Lung (tissue), 12 donors: Measurements from ENCODE around the gene THSD7A. TPM values are rescaled to one million over a fixed set of nuclear protein-coding genes. Genes with fewer than 3 reads are reported as not detected.
A peak's percentile ranks its signal among the peaks of the same experiment; 100 is the strongest.

Experiments used
- ATAC-seq: fragments of 200-7000 bp; cut with Tn5 transposase; one replicate; pipeline ENCODE4 v1.9.1; 2020; ENCODE audit warnings: moderate number of reproducible peaks; ENCODE audit not compliant: insufficient read depth, low FRiP score
- DNase-seq, 3 donors: peaks; one replicate each; pipeline ENCODE4 v3.0.0-alpha.2; 2013 to 2017
- H3K27ac ChIP-seq, 2 donors: one replicate each; pipeline ENCODE4 v1.5.1; 2013; ENCODE audit warnings: mild to moderate bottlenecking in 2 of 2, moderate library complexity in 2 of 2, control low read depth in 1 of 2, inconsistent platforms in 1 of 2, low read depth in 1 of 2, low read length in 1 of 2
- H3K27me3 ChIP-seq, 3 donors: one replicate each; pipeline ENCODE4 v1.5.1; 2013; ENCODE audit warnings: low read length in 2 of 3; ENCODE audit not compliant: control insufficient read depth in 3 of 3, insufficient read depth in 3 of 3
- H3K36me3 ChIP-seq, 4 donors: one replicate each; pipeline ENCODE4 v1.5.1; 2013; ENCODE audit warnings: low read length in 4 of 4, mild to moderate bottlenecking in 1 of 4, moderate library complexity in 1 of 4; ENCODE audit not compliant: control insufficient read depth in 4 of 4, insufficient read depth in 4 of 4
- H3K4me1 ChIP-seq, 5 donors: one replicate each; pipeline ENCODE4 v1.5.1; 2013; ENCODE audit warnings: low read length in 5 of 5, mild to moderate bottlenecking in 2 of 5, moderate library complexity in 1 of 5; ENCODE audit not compliant: control insufficient read depth in 5 of 5, insufficient read depth in 5 of 5
- H3K4me3 ChIP-seq: one replicate; pipeline ENCODE4 v1.5.1; 2013; ENCODE audit warnings: mild to moderate bottlenecking, control low read depth, moderate library complexity
- H3K9ac ChIP-seq, 2 donors: one replicate each; pipeline ENCODE4 v1.5.1; 2013; ENCODE audit warnings: low read length in 2 of 2, control low read depth in 1 of 2; ENCODE audit not compliant: insufficient read depth in 1 of 2
- H3K9me3 ChIP-seq, 4 donors: one replicate each; pipeline ENCODE4 v1.5.1; 2013; ENCODE audit warnings: low read length in 3 of 4, mild to moderate bottlenecking in 1 of 4, moderate library complexity in 1 of 4; ENCODE audit not compliant: control insufficient read depth in 4 of 4, insufficient read depth in 3 of 4
- CTCF ChIP-seq: IDR thresholded peaks from 2 replicates; pipeline ENCODE4 v1.5.1; 2012; ENCODE audit warnings: mild to moderate bottlenecking; ENCODE audit errors: control extremely low read depth, extremely low read depth
- WGBS, 2 donors: extraction: QIAGEN DNeasy Blood & Tissue Kit; methylation state at CpG; one replicate each; pipeline ENCODE4 v1.1.7; 2013; 5-methylcytosine and 5-hydroxymethylcytosine counted together
- polyA plus RNA-seq, 2 donors: library from polyadenylated mRNA; stranded (reverse); fragments of 200-250 nt; gene quantifications; one replicate each; pipeline ENCODE4 v1.2.1, GENCODE V29; 2013
- total RNA-seq, 2 donors: library from RNA; depleted of rRNA in 1 of 2; stranded (reverse); fragments of >200 nt in 1 of 2; gene quantifications; one replicate each; pipeline ENCODE4 v1.2.1, GENCODE V29; 2014 to 2021
- donor health status: control.
- donor health status: control.
- donor health status: Bipolar disorder and iron deficiency.
- donor health status: healthy.
- donor health status: DM: yes; HTN: yes; CAD: no.

THSD7A gene
- total and polyA plus RNA-seq, 4 donors = 0.53 to 12.1 (median 4.5) TPM

- no peaks in the 10 kb centered on the region for H3K4me1 ChIP-seq
- no peak overlapping the region for H3K27ac ChIP-seq
- TF ChIP-seq CTCF = no peak
- DNase-seq (peak in 1 of 3 donors; percentile 25), ATAC-seq (no peak)
- H3K9me3 ChIP-seq = no peaks in the 10 kb centered on the region
- H3K4me3 ChIP-seq = no peak overlapping the region
- no peak overlapping the region for H3K9ac ChIP-seq
- peaks cover 0 to 9% (median 1%) of the 10 kb centered on the region in 4 donors for H3K36me3 ChIP-seq
- H3K27me3 ChIP-seq = no peaks in the 10 kb centered on the region
- WGBS, 2 donors = 72 to 90% methylated on average over 2 of the region's 2 CpGs
These were observed 455.5 kb downstream of the THSD7A start for GRCh38 chr7:11376529-11376928.

- ATAC-seq (no peak), DNase-seq (no peak)
- Histone ChIP-seq H3K9ac (no peak overlapping the region), H3K9me3 (no peaks in the 10 kb centered on the region), H3K27me3 (no peaks in the 10 kb centered on the region), H3K27ac (no peak overlapping the region), H3K36me3 (peaks cover 0 to 9% (median 1%) of the 10 kb centered on the region in 4 donors), H3K4me1 (no peaks in the 10 kb centered on the region), H3K4me3 (no peak overlapping the region)
- TF ChIP-seq CTCF = no peak
- 70 to 88% methylated on average over 3 of the region's 3 CpGs for WGBS, 2 donors
These were observed 457.4 kb downstream of the THSD7A start for GRCh38 chr7:11374629-11375028.

GRCh38 chr7:11373546-11374142, 458.4 kb downstream of the THSD7A start:
- no peak for ATAC-seq
- Histone ChIP-seq H3K4me3 (no peak overlapping the region), H3K27ac (no peak overlapping the region), H3K9me3 (no peaks in the 10 kb centered on the region), H3K4me1 (no peaks in the 10 kb centered on the region), H3K9ac (no peak overlapping the region), H3K27me3 (no peaks in the 10 kb centered on the region), H3K36me3 (peaks cover 0 to 6% (median 0%) of the 10 kb centered on the region in 4 donors)
- 78 to 88% methylated on average over 2 of the region's 2 CpGs for WGBS, 2 donors
- TF ChIP-seq CTCF = no peak
- DNase-seq = peak in 2 of 3 donors; percentile 17 to 25

- no peaks in the 10 kb centered on the region for H3K4me1 ChIP-seq
- no peak overlapping the region for H3K9ac ChIP-seq
- no peaks in the 10 kb centered on the region for H3K9me3 ChIP-seq
- no peaks in the 10 kb centered on the region for H3K27me3 ChIP-seq
- no peak overlapping the region for H3K27ac ChIP-seq
- no peak for TF ChIP-seq CTCF
- ATAC-seq (no peak), DNase-seq (no peak)
- H3K4me3 ChIP-seq = no peak overlapping the region
- H3K36me3 ChIP-seq = peaks cover 0 to 2% (median 0%) of the 10 kb centered on the region in 4 donors
- WGBS, 2 donors = 46 to 94% methylated on average over 1 of the region's 1 CpG
These were observed 462.3 kb downstream of the THSD7A start for GRCh38 chr7:11369696-11370095.
